PC-9 (cell line): Measurements from ENCODE around the gene GFY. TPM values are rescaled to one million over a fixed set of nuclear protein-coding genes. Genes with fewer than 3 reads are reported as not detected.

Experiments
- BruUV-seq: library from RNA; stranded (reverse); fragments of 400-500 nt; replicated peaks from 2 replicates; lab custom pipeline; 2021; lab: Mats Ljungman, UMichigan
- CTCF ChIA-PET: fragments of 300-600 bp; sonication (Branson Sonifier 250); formaldehyde crosslinking; loops from one replicate; lab custom pipeline; 2022; ENCODE audit warnings: antibody characterized with exemption; lab: Charles Lee
- POLR2A ChIA-PET: fragments of 300-600 bp; sonication (Branson Sonifier 250); formaldehyde crosslinking; loops from one replicate; lab custom pipeline; 2022; ENCODE audit warnings: antibody characterized with exemption; ENCODE audit not compliant: unreplicated experiment; lab: Charles Lee
- DNase-seq, 2 experiments: peaks; one replicate each; pipeline versions ENCODE4 v3.0.0 to v3.0.0-alpha.2; 2015 to 2022; ENCODE audit warnings: mixed read lengths in 1 of 2
- H2AFZ ChIP-seq: fragments of 200-600 bp; sonication (generic); 2 replicates; pipeline ENCODE4 v1.8.1; 2017; ENCODE audit warnings: antibody characterized with exemption
- H3F3A ChIP-seq: fragments of 200-600 bp; sonication (generic); 2 replicates; pipeline ENCODE4 v1.8.1; 2017; ENCODE audit warnings: antibody characterized with exemption, mild to moderate bottlenecking, low read depth; ENCODE audit not compliant: insufficient read depth
- H3K27ac ChIP-seq: fragments of 200-600 bp; sonication (generic); 2 replicates; pipeline ENCODE4 v1.6.1; 2016; ENCODE audit warnings: mixed run types
- H3K27me3 ChIP-seq: fragments of 200-600 bp; sonication (generic); 2 replicates; pipeline ENCODE4 v1.6.1; 2016; ENCODE audit warnings: low read depth, mixed run types; ENCODE audit not compliant: insufficient read depth
- H3K36me3 ChIP-seq: fragments of 200-600 bp; sonication (generic); 2 replicates; pipeline ENCODE4 v1.6.1; 2016; ENCODE audit warnings: low read depth, mixed run types
- H3K4me1 ChIP-seq: fragments of 200-600 bp; sonication (generic); replicated peaks from 2 replicates; pipeline ENCODE4 v1.6.1; 2016; ENCODE audit warnings: mixed run types; ENCODE audit not compliant: insufficient read depth
- H3K4me2 ChIP-seq: fragments of 200-600 bp; sonication (generic); 2 replicates; pipeline ENCODE4 v1.6.1; 2017; ENCODE audit warnings: mixed run types
- H3K4me3 ChIP-seq: fragments of 200-600 bp; sonication (generic); 2 replicates; pipeline ENCODE4 v1.6.1; 2016; ENCODE audit warnings: mixed run types
- H3K79me2 ChIP-seq: fragments of 200-600 bp; sonication (generic); 2 replicates; pipeline ENCODE4 v1.6.1; 2017; ENCODE audit warnings: low read depth, mixed run types
- H3K9me2 ChIP-seq: fragments of 200-600 bp; sonication (generic); 2 replicates; pipeline ENCODE4 v1.8.1; 2017; ENCODE audit warnings: mild to moderate bottlenecking; ENCODE audit not compliant: insufficient read depth
- H3K9me3 ChIP-seq: fragments of 200-600 bp; sonication (generic); 2 replicates; pipeline ENCODE4 v1.8.1; 2016; ENCODE audit warnings: low read depth; ENCODE audit not compliant: insufficient read depth
- H4K20me1 ChIP-seq: fragments of 200-600 bp; sonication (generic); 2 replicates; pipeline ENCODE4 v1.8.1; 2017; ENCODE audit not compliant: insufficient read depth
- CTCF ChIP-seq: fragments of 200-600 bp; sonication (generic); conservative IDR thresholded peaks from 2 replicates; pipeline ENCODE4 v1.6.1; 2017; ENCODE audit warnings: mixed run types, antibody characterized with exemption, mild to moderate bottlenecking, moderate library complexity
- EZH2 ChIP-seq: fragments of 200-600 bp; sonication (generic); IDR thresholded peaks from 2 replicates; pipeline ENCODE4 v1.8.0; 2017; ENCODE audit warnings: antibody characterized with exemption, low read depth
- intact Hi-C: fragments of 100-400 bp; cut with micrococcal nuclease; formaldehyde crosslinking; loops from one replicate; pipeline ENCODE4 v1.10.0; 2022; ENCODE audit not compliant: unreplicated experiment
- total RNA-seq: library from RNA; stranded (reverse); gene quantifications from 2 replicates; pipeline ENCODE4 v1.2.3, GENCODE V29; 2021

GFY gene
- total RNA-seq, 1 experiment from 2014 or later, result not detected

DNA sequence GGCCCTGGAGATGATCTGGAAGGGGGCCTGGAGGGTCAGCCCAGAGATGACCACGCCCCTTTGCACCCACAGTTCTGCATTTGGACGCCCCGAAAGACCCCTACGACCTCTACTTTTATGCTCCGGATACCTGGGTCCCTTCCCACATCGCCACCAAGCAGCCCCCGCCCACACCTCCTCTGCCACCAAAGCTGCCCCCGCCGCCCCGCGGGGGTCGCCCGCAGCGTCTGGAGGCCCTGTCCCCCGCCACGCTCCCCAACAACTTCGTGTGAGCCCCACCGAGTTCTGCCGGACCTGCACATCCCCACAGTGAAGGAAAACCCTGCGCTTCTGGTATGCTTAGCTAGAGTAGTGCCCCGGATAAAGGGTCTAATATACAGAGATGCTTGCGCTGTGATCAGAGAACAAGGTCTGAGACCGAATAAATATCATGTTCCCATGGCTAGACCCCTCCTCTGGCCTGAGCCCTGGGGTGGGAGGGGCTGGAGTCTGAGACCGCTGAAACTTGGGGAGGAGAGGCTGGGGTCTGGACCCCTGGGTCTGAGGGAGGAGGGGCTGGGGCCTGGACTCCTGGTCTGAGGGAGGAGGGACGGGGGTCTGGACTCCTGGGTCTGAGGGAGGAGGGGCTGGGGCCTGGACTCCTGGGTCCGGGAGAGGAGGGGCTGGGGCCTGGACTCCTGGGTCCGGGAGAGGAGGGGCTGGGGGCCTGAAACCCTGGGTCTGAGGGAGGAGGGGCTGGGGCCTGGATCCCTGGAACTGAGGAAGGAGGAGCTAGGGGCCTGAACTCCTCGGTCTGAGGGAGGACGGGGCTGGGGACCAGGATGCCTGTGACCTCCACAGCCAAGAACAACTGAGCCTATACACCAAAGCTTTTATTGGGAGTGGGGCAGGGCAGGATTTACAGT lies 3.6 kb downstream of the GFY start:
- no peaks in the 10 kb centered on the region for H3K9me2 ChIP-seq
- POLR2A ChIA-PET, result no interaction called here
- TF ChIP-seq CTCF, result no peak
- TF ChIP-seq EZH2, result no peak
- H3F3A ChIP-seq, result no peaks in the 10 kb centered on the region
- no peak overlapping the region; the same call in 1 of the 2 replicates for H3K4me3 ChIP-seq
- BruUV-seq, result no TSS peak
- H3K36me3 ChIP-seq, result no peaks in the 10 kb centered on the region
- no peaks in the 10 kb centered on the region for H3K4me1 ChIP-seq
- H3K27me3 ChIP-seq, result peaks cover 71% of the 10 kb centered on the region
- CTCF ChIA-PET, result interaction anchor here (0.7 kb wide), 1 partner anchor 14 kb away, joined by 5 read pairs; no protein-coding TSS in a partner anchor
- peak overlapping the region; percentile 77 for H3K4me2 ChIP-seq
- intact Hi-C loops, result no loop called here
- H3K27ac ChIP-seq, result no peak overlapping the region
- H3K79me2 ChIP-seq, result no peaks in the 10 kb centered on the region
- no peak for DNase-seq
- no peaks in the 10 kb centered on the region for H3K9me3 ChIP-seq
- H4K20me1 ChIP-seq, result no peaks in the 10 kb centered on the region
- H2AFZ ChIP-seq, result no peak overlapping the region

DNA sequence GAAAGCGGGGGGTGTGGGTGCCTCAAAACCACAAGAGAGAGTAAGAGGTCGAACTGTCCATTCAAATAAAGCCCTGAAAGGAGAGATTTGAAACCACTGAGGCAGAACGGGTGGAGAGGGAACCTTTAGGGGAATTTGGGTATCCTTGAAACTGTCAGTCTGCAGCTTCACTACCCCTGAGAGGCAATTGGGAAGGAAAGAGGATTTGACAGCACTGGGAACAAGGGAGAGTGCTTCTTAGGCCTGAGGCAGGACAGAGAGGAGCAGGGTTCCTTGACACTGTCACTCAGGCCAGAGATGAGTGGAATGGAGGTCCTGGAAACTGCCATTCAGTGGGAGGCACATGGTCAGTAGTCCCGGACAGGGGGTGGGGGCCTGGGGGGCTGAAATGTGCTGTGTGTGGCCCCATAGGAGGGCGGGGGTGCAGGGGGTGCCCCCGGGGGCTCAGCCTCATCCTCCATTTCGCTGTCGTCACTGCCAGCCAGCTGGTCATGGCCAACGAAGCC lies 5.0 kb downstream of the GFY start:
- no peaks in the 10 kb centered on the region for H3K79me2 ChIP-seq
- no peak overlapping the region for H2AFZ ChIP-seq
- POLR2A ChIA-PET, result no interaction called here
- H3K36me3 ChIP-seq, result no peaks in the 10 kb centered on the region
- no peaks in the 10 kb centered on the region for H4K20me1 ChIP-seq
- TF ChIP-seq CTCF (no peak), EZH2 (no peak)
- H3K4me3 ChIP-seq, result no peak overlapping the region
- intact Hi-C loops, result no loop called here
- H3K9me3 ChIP-seq, result no peaks in the 10 kb centered on the region
- no TSS peak for BruUV-seq
- no peaks in the 10 kb centered on the region for H3K4me1 ChIP-seq
- H3K9me2 ChIP-seq, result no peaks in the 10 kb centered on the region
- no peak overlapping the region for H3K27ac ChIP-seq
- no peak for DNase-seq
- peaks cover 57% of the 10 kb centered on the region for H3K27me3 ChIP-seq
- no peak overlapping the region for H3K4me2 ChIP-seq
- CTCF ChIA-PET, result no interaction called here
- H3F3A ChIP-seq, result peaks cover 6% of the 10 kb centered on the region; the same call in 1 of the 2 replicates

GRCh38 chr19:49430678-49431329 lies 5.6 kb downstream of the GFY start:
- Histone ChIP-seq H3K4me1 (no peaks in the 10 kb centered on the region), H3K9me3 (no peaks in the 10 kb centered on the region), H3K36me3 (no peaks in the 10 kb centered on the region), H4K20me1 (no peaks in the 10 kb centered on the region), H3K4me2 (no peak overlapping the region), H3F3A (peaks cover 6% of the 10 kb centered on the region; the same call in 1 of the 2 replicates), H3K27me3 (peaks cover 51% of the 10 kb centered on the region), H2AFZ (no peak overlapping the region), H3K79me2 (no peaks in the 10 kb centered on the region), H3K27ac (no peak overlapping the region), H3K9me2 (no peaks in the 10 kb centered on the region), H3K4me3 (no peak overlapping the region)
- BruUV-seq, result no TSS peak
- TF ChIP-seq EZH2 (no peak), CTCF (peak; percentile 36; the same call in 1 of the 2 replicates)
- DNase-seq, result no peak
- CTCF ChIA-PET, result no interaction called here
- POLR2A ChIA-PET, result no interaction called here
- intact Hi-C loops, result no loop called here
